ENCODE results near the gene NDUFA8.

DNA sequence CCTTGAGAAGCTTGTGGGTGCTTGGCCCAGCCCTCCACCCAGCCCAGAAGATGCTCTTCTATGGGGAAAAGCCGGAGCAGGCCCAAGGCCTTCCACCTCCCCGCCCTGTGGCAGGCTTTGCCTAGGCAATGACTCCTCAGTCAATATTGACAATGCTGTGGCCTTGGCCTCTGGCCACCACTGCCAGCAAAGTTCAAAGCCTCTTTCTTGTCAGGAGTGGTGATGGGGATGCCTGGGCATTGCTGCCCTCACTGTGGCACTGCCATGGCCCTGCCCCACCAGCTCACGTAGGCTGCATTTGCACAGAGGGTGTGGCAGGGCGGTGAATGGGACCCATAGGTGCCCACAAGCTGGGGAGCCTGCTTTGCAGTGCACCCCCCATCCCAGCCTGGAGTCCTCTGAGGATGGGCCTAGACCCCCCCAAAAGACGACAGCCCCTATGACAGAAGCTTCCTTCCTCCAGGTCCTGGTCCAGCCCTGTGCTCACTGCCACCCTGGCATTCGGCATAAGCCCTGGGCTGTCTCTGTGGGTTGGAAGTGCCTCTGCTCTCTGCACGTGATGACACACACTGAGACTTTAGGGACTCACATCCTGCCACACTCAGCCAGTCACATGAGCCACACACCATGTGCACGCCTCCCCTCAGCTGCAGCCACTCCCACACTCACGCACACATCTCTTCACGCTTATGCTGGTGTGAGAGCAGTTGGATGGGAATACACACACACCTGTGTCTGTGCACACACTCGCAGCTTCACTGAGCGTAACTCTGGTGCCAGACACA, 31.2 kb upstream of the NDUFA8 start:
- TF ChIP-seq, protein P1, sequence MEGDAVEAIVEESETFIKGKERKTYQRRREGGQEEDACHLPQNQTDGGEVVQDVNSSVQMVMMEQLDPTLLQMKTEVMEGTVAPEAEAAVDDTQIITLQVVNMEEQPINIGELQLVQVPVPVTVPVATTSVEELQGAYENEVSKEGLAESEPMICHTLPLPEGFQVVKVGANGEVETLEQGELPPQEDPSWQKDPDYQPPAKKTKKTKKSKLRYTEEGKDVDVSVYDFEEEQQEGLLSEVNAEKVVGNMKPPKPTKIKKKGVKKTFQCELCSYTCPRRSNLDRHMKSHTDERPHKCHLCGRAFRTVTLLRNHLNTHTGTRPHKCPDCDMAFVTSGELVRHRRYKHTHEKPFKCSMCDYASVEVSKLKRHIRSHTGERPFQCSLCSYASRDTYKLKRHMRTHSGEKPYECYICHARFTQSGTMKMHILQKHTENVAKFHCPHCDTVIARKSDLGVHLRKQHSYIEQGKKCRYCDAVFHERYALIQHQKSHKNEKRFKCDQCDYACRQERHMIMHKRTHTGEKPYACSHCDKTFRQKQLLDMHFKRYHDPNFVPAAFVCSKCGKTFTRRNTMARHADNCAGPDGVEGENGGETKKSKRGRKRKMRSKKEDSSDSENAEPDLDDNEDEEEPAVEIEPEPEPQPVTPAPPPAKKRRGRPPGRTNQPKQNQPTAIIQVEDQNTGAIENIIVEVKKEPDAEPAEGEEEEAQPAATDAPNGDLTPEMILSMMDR (conservative IDR thresholded peaks at IDR 0.05): no peak
- TF ChIP-seq EZH2 (IDR thresholded peaks at IDR 0.05; ENCODE audit: low read depth): no peak

Data from PC-9 (cell line).